ENCODE measurements around the gene NTNG1. TPM values are rescaled to one million over a fixed set of nuclear protein-coding genes. Genes with fewer than 3 reads are reported as not detected.
A peak's percentile ranks its signal among the peaks of the same experiment; 100 is the strongest.

Gene NTNG1
- total and polyA plus RNA-seq, 2 of the 8 experiments (the other 6 are each of a cell fraction or from before 2014, with no cell fraction given) = 1.2 to 4.1 TPM

DNA sequence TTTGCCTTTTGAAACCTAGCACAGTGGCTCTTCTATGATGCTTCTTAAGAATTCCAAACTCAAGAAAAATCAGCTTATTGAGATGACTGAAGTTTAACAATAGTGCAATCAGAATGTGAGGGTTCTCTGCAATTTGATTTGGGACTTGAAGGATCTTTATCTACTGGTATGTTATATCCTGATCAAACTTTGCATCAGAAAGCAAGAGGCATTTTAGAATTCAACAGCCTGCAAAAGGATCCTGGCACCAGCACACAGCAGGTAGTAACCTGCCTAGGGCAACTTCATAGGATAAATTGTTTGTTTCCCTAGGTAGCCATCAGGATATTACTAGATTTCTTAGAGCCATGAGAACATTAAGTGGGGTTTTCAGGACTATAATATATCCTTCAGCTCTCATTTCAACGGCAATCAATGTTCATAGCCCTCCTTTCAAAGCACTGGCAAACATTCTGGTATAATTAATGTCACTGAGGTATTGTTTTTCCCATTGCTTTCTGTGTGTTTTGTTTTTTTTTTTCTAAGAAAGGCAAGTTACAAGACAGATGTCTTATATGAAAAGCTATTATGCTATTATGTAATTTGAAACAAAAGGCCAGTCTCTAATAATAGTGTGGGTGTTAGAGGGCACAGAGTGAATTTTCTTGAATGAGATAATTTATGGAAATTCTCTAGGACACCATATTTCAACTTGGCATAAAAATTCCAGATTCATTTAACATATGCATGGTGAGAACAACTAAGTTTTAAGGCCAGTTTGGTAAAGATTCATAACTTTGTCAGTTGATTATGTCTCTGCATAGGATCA, 34.5 kb downstream of the NTNG1 start:
- H3K9me3 ChIP-seq (ENCODE audit: insufficient read depth in 2 of 2, low read depth in 1 of 2, low read length in 1 of 2) = no peaks in the 10 kb centered on the region
- no peak overlapping the region for H3K4ac ChIP-seq (replicated peaks; ENCODE audit: insufficient read length, low read depth, low read length)
- no peak overlapping the region for H4K8ac ChIP-seq (ENCODE audit: extremely low read depth, insufficient read depth, low read length)
- H3K4me3 ChIP-seq (ENCODE audit: extremely low read depth in 1 of 4, insufficient read depth in 2 of 4, low read depth in 3 of 4, low read length in 4 of 4) = no peak overlapping the region
- peaks cover 0 to 3% (median 0%) of the 10 kb centered on the region in 4 experiments; a peak in 3 of 7 replicates for H3K4me1 ChIP-seq (replicated peaks in 1 of 4; ENCODE audit: control insufficient read depth in 3 of 4, insufficient read depth in 4 of 4, low read length in 3 of 4)
- no peak overlapping the region for H2BK120ac ChIP-seq (replicated peaks; ENCODE audit: low read depth, low read length)
- no peak overlapping the region for H2AK5ac ChIP-seq (ENCODE audit: low read depth, low read length)
- H4K91ac ChIP-seq (replicated peaks; ENCODE audit: insufficient read length, low read length) = no peak overlapping the region
- H3K27me3 ChIP-seq (replicated peaks in 1 of 4; ENCODE audit: control insufficient read depth in 3 of 4, extremely low read depth in 1 of 4, insufficient read depth in 3 of 4, low read length in 3 of 4) = no peaks in the 10 kb centered on the region
- no peaks in the 10 kb centered on the region for H3K23me2 ChIP-seq (ENCODE audit: low read depth, low read length)
- H4K5ac ChIP-seq (ENCODE audit: insufficient read length, low read depth, low read length) = peak overlapping the region; percentile 77
- H3K27ac ChIP-seq (ENCODE audit: low read depth, low read length) = no peak overlapping the region
- ChIA-PET CTCF (ENCODE audit: partially characterized antibody) (interaction anchor here (1.0 to 3.6 kb wide), 2 partner anchors 12 to 22 kb away, joined by 3 to 13 read pairs; no protein-coding TSS in a partner anchor), POLR2A (ENCODE audit: partially characterized antibody) (no interaction called here)
- H2BK12ac ChIP-seq (ENCODE audit: low read depth, low read length) = no peak overlapping the region
- H2BK5ac ChIP-seq (ENCODE audit: low read depth, low read length) = no peak overlapping the region
- DNase-seq (ENCODE audit: low read depth in 1 of 2, low spot score in 2 of 2) (no peak), FAIRE-seq (peak; percentile 62)
- H2BK15ac ChIP-seq (ENCODE audit: low read length) = no peak overlapping the region
- H4K20me1 ChIP-seq (replicated peaks in 1 of 2; ENCODE audit: control insufficient read depth in 1 of 2, insufficient read depth in 2 of 2, low read length in 2 of 2) = no peaks in the 10 kb centered on the region
- peak overlapping the region in 1 of 2 experiments; percentile 4; a peak in 1 of 4 replicates for H3K4me2 ChIP-seq (ENCODE audit: insufficient read depth in 1 of 2, low read depth in 2 of 2, low read length in 2 of 2)
- 80% methylated on average over 1 of the region's 1 CpG; no CpG with 5 or more reads in 1 of the 2 experiments for WGBS, 2 experiments (ENCODE audit: extremely low coverage in 1 of 2, insufficient coverage in 1 of 2, insufficient read length in 1 of 2, insufficient replicate concordance in 2 of 2, low coverage in 1 of 2, low lambda C conversion rate in 2 of 2, missing lambda C conversion rate in 1 of 2)
- H3K56ac ChIP-seq (replicated peaks; ENCODE audit: insufficient read length, low read depth, low read length) = no peak overlapping the region
- no peaks in the 10 kb centered on the region for H3K36me3 ChIP-seq (ENCODE audit: control insufficient read depth in 2 of 4, insufficient read depth in 4 of 4, low read length in 3 of 4)
- H2AFZ ChIP-seq (ENCODE audit: low read length) = no peak overlapping the region
- H3K14ac ChIP-seq (ENCODE audit: insufficient read length) = no peak overlapping the region
- no peak overlapping the region for H2BK20ac ChIP-seq (ENCODE audit: low read length)
- no peaks in the 10 kb centered on the region for H3K79me1 ChIP-seq (ENCODE audit: low read depth, low read length)
- no peak overlapping the region for H3K23ac ChIP-seq (ENCODE audit: insufficient read length)
- no peaks in the 10 kb centered on the region for H3K79me2 ChIP-seq (ENCODE audit: control insufficient read depth in 1 of 2, insufficient read depth in 2 of 2, low read length in 2 of 2)
- H3K9ac ChIP-seq (replicated peaks in 1 of 4; ENCODE audit: extremely low read depth in 1 of 4, low read depth in 3 of 4, low read length in 3 of 4) = no peak overlapping the region
- H3K18ac ChIP-seq (ENCODE audit: extremely low read depth, low read length) = no peak overlapping the region
- TF ChIP-seq ASH2L (IDR thresholded peaks at IDR 0.05; ENCODE audit: low read length) = no peak
- TF ChIP-seq KDM5A (IDR thresholded peaks at IDR 0.05; ENCODE audit: low read length) = no peak
- TF ChIP-seq, protein P1, sequence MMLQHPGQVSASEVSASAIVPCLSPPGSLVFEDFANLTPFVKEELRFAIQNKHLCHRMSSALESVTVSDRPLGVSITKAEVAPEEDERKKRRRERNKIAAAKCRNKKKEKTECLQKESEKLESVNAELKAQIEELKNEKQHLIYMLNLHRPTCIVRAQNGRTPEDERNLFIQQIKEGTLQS (IDR thresholded peaks at IDR 0.05; ENCODE audit: insufficient read depth, low read depth, low read length) = no peak
- TF ChIP-seq FOSL1 (IDR thresholded peaks at IDR 0.05; ENCODE audit: insufficient read depth, low read depth, low read length) = no peak
- no peak for TF ChIP-seq RNF2 (IDR thresholded peaks at IDR 0.05; ENCODE audit: borderline replicate concordance, low read depth, low read length, missing control alignments, poor library complexity, severe bottlenecking)
- no peak for TF ChIP-seq RFX5 (IDR thresholded peaks at IDR 0.05; ENCODE audit: borderline replicate concordance, low read depth, low read length)
- TF ChIP-seq ZNF274 (IDR thresholded peaks at IDR 0.05; ENCODE audit: borderline replicate concordance, extremely low read depth, low read length) = no peak
- no peak for TF ChIP-seq TBP (IDR thresholded peaks at IDR 0.05; ENCODE audit: low read depth, low read length)
- no peak for TF ChIP-seq TAF7 (optimal IDR thresholded peaks at IDR 0.05; ENCODE audit: borderline replicate concordance, low read depth, low read length)
- TF ChIP-seq, protein P2, sequence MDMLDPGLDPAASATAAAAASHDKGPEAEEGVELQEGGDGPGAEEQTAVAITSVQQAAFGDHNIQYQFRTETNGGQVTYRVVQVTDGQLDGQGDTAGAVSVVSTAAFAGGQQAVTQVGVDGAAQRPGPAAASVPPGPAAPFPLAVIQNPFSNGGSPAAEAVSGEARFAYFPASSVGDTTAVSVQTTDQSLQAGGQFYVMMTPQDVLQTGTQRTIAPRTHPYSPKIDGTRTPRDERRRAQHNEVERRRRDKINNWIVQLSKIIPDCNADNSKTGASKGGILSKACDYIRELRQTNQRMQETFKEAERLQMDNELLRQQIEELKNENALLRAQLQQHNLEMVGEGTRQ (IDR thresholded peaks at IDR 0.05; ENCODE audit: low read length) = no peak
